Measurements from ENCODE around the gene NTN4.

NTN4 gene

GRCh38 chr12:95634622-95635621, 155.6 kb downstream of the NTN4 start:
- TF ChIP-seq REST (IDR thresholded peaks at IDR 0.05; ENCODE audit: insufficient read depth in 1 of 2, low read depth in 2 of 2, low read length in 2 of 2) = no peak
- no peak for TF ChIP-seq FOXP2 (optimal IDR thresholded peaks at IDR 0.05; ENCODE audit: borderline replicate concordance, extremely low read depth, extremely low read length, insufficient read depth)
- TF ChIP-seq POLR2AphosphoS5 (IDR thresholded peaks at IDR 0.05; ENCODE audit: low read depth, low read length) = no peak
- no peak for TF ChIP-seq TAF1 (IDR thresholded peaks at IDR 0.05; ENCODE audit: borderline replicate concordance, insufficient read depth, low read length)
- no peak for TF ChIP-seq SIN3A (IDR thresholded peaks at IDR 0.05; ENCODE audit: borderline replicate concordance, insufficient read depth, low read length)

GRCh38 chr12:95633732-95634465, 156.7 kb downstream of the NTN4 start:
- no peak for TF ChIP-seq FOXP2 (optimal IDR thresholded peaks at IDR 0.05; ENCODE audit: borderline replicate concordance, extremely low read depth, extremely low read length, insufficient read depth)
- TF ChIP-seq REST (IDR thresholded peaks at IDR 0.05; ENCODE audit: insufficient read depth in 1 of 2, low read depth in 2 of 2, low read length in 2 of 2) = no peak
- TF ChIP-seq TAF1 (IDR thresholded peaks at IDR 0.05; ENCODE audit: borderline replicate concordance, insufficient read depth, low read length) = no peak
- TF ChIP-seq SIN3A (IDR thresholded peaks at IDR 0.05; ENCODE audit: borderline replicate concordance, insufficient read depth, low read length) = no peak
- TF ChIP-seq POLR2AphosphoS5 (IDR thresholded peaks at IDR 0.05; ENCODE audit: low read depth, low read length) = no peak

- no peak for TF ChIP-seq POLR2AphosphoS5 (IDR thresholded peaks at IDR 0.05; ENCODE audit: low read depth, low read length)
- TF ChIP-seq REST (IDR thresholded peaks at IDR 0.05; ENCODE audit: insufficient read depth in 1 of 2, low read depth in 2 of 2, low read length in 2 of 2) = no peak
- TF ChIP-seq TAF1 (IDR thresholded peaks at IDR 0.05; ENCODE audit: borderline replicate concordance, insufficient read depth, low read length) = no peak
- no peak for TF ChIP-seq FOXP2 (optimal IDR thresholded peaks at IDR 0.05; ENCODE audit: borderline replicate concordance, extremely low read depth, extremely low read length, insufficient read depth)
- no peak for TF ChIP-seq SIN3A (IDR thresholded peaks at IDR 0.05; ENCODE audit: borderline replicate concordance, insufficient read depth, low read length)
These were observed 157.4 kb downstream of the NTN4 start for GRCh38 chr12:95633049-95633731.

GRCh38 chr12:95630496-95630895, 160.1 kb downstream of the NTN4 start:
- no peak for TF ChIP-seq FOXP2 (optimal IDR thresholded peaks at IDR 0.05; ENCODE audit: borderline replicate concordance, extremely low read depth, extremely low read length, insufficient read depth)
- no peak for TF ChIP-seq REST (IDR thresholded peaks at IDR 0.05; ENCODE audit: insufficient read depth in 1 of 2, low read depth in 2 of 2, low read length in 2 of 2)
- no peak for TF ChIP-seq SIN3A (IDR thresholded peaks at IDR 0.05; ENCODE audit: borderline replicate concordance, insufficient read depth, low read length)
- TF ChIP-seq POLR2AphosphoS5 (IDR thresholded peaks at IDR 0.05; ENCODE audit: low read depth, low read length) = no peak
- TF ChIP-seq TAF1 (IDR thresholded peaks at IDR 0.05; ENCODE audit: borderline replicate concordance, insufficient read depth, low read length) = no peak

Measured in PFSK-1 (cell line).